Frontal cortex (tissue), 4 donors: ENCODE data around the gene PPP1R12B. TPM values are rescaled to one million over a fixed set of nuclear protein-coding genes. Genes with fewer than 3 reads are reported as not detected.
"Not testable (repeated sequence)": the region's sequence is repeated elsewhere in the genome, so short reads cannot be mapped to it uniquely, and the experiment has no call there.

Experiments
- DNase-seq, 2 donors: peaks; one replicate each; pipeline ENCODE4 v3.0.0; 2012; ENCODE audit warnings: low spot score in 2 of 2
- FAIRE-seq: peaks from 2 replicates; lab custom pipeline; 2012; peaks lifted over from hg19 to GRCh38; lab: Jason Lieb, UNC
- total RNA-seq: library from RNA; depleted of rRNA; stranded (reverse); fragments of >200 nt; gene quantifications from one replicate; pipeline ENCODE4 v1.2.3, GENCODE V29; 2014
- donor health status: control.
- donor health status: control.
- donor health status: control.

Gene PPP1R12B
- total RNA-seq, 1 donor from 2014 or later, result 24.5 TPM

- DNase-seq, FAIRE-seq: not testable (repeated sequence)
These were observed 47.3 kb downstream of the PPP1R12B start for GRCh38 chr1:202395831-202396230.

- FAIRE-seq (no peak), DNase-seq (no peak)
These were observed 48.8 kb downstream of the PPP1R12B start for GRCh38 chr1:202397256-202397655.

- DNase-seq, FAIRE-seq: not testable (repeated sequence)
These were observed 49.9 kb downstream of the PPP1R12B start for GRCh38 chr1:202398439-202398838.

- DNase-seq, result not testable (repeated sequence)
These were observed 53.3 kb downstream of the PPP1R12B start for GRCh38 chr1:202401771-202402170.

GRCh38 chr1:202403381-202403780, 54.9 kb downstream of the PPP1R12B start:
- not testable (repeated sequence) for DNase-seq, FAIRE-seq

More at GRCh38 chr1:202401771-202402170, 53.3 kb downstream of the PPP1R12B start:
- not testable (repeated sequence) for FAIRE-seq

GRCh38 chr1:202405928-202406327, 57.4 kb downstream of the PPP1R12B start:
- DNase-seq (no peak), FAIRE-seq (no peak)

GRCh38 chr1:202406896-202407295, 58.4 kb downstream of the PPP1R12B start:
- not testable (repeated sequence) for DNase-seq, FAIRE-seq

- FAIRE-seq, result not testable (repeated sequence)
These were observed 58.9 kb downstream of the PPP1R12B start for GRCh38 chr1:202407378-202407777.

GRCh38 chr1:202410251-202410650, 61.8 kb downstream of the PPP1R12B start:
- DNase-seq, FAIRE-seq: not testable (repeated sequence)

More at GRCh38 chr1:202407378-202407777, 58.9 kb downstream of the PPP1R12B start:
- not testable (repeated sequence) for DNase-seq

GRCh38 chr1:202410854-202411357, 62.4 kb downstream of the PPP1R12B start:
- not testable (repeated sequence) for FAIRE-seq, DNase-seq

GRCh38 chr1:202411422-202411821, 62.9 kb downstream of the PPP1R12B start:
- FAIRE-seq (no peak), DNase-seq (no peak)

- FAIRE-seq, DNase-seq: not testable (repeated sequence)
These were observed 63.9 kb downstream of the PPP1R12B start for GRCh38 chr1:202412421-202412820.

GRCh38 chr1:202416641-202417040, 68.1 kb downstream of the PPP1R12B start:
- FAIRE-seq (no peak), DNase-seq (no peak)

- FAIRE-seq, DNase-seq: not testable (repeated sequence)
These were observed 68.6 kb downstream of the PPP1R12B start for GRCh38 chr1:202417141-202417540.

- not testable (repeated sequence) for FAIRE-seq, DNase-seq
These were observed 69.3 kb downstream of the PPP1R12B start for GRCh38 chr1:202417762-202418201.

- not testable (repeated sequence) for FAIRE-seq, DNase-seq
These were observed 71.2 kb downstream of the PPP1R12B start for GRCh38 chr1:202419731-202420130.

- DNase-seq, FAIRE-seq: not testable (repeated sequence)
These were observed 72.1 kb downstream of the PPP1R12B start for GRCh38 chr1:202420422-202421094.

GRCh38 chr1:202422709-202423108, 74.2 kb downstream of the PPP1R12B start:
- FAIRE-seq, DNase-seq: not testable (repeated sequence)

GRCh38 chr1:202424260-202424659, 75.8 kb downstream of the PPP1R12B start:
- not testable (repeated sequence) for FAIRE-seq, DNase-seq

GRCh38 chr1:202430111-202430510, 81.6 kb downstream of the PPP1R12B start:
- DNase-seq, FAIRE-seq: not testable (repeated sequence)

- FAIRE-seq, DNase-seq: not testable (repeated sequence)
These were observed 83.8 kb downstream of the PPP1R12B start for GRCh38 chr1:202432338-202432737.
